Natural killer cell (primary cell): ENCODE results near the gene RASSF1. TPM values are rescaled to one million over a fixed set of nuclear protein-coding genes. Genes with fewer than 3 reads are reported as not detected.
A peak's percentile ranks its signal among the peaks of the same experiment; 100 is the strongest.

Experiments
- ATAC-seq, 3 donors: fragments of 150-1000 bp in 2 of 3; fragments of 200-7000 bp in 1 of 3; cut with Tn5 transposase; 1 replicate in 1 of 3; 2 replicates in 2 of 3; pipeline ENCODE4 v1.10.0; 2021; ENCODE audit warnings: mild to moderate bottlenecking in 2 of 3, moderate library complexity in 2 of 3
- DNase-seq, 2 donors: peaks; one replicate each; pipeline versions ENCODE4 v3.0.0 to v3.0.0-alpha.2; 2013 to 2021; ENCODE audit warnings: mixed read lengths in 1 of 2
- H3K27ac ChIP-seq: one replicate; pipeline ENCODE4 v1.5.1; 2013; ENCODE audit warnings: mild to moderate bottlenecking, low read length
- H3K27me3 ChIP-seq: one replicate; pipeline ENCODE4 v1.6.1; 2013; ENCODE audit warnings: low read length; ENCODE audit not compliant: control insufficient read depth, insufficient read depth
- H3K36me3 ChIP-seq: one replicate; pipeline ENCODE4 v1.6.1; 2013; ENCODE audit warnings: low read length; ENCODE audit not compliant: control insufficient read depth, insufficient read depth
- H3K4me1 ChIP-seq: one replicate; pipeline ENCODE4 v1.6.1; 2013; ENCODE audit warnings: low read length; ENCODE audit not compliant: control insufficient read depth, insufficient read depth
- H3K4me3 ChIP-seq: one replicate; pipeline ENCODE4 v1.5.1; 2013; ENCODE audit warnings: low read length
- H3K9me3 ChIP-seq: one replicate; pipeline ENCODE4 v1.6.1; 2013; ENCODE audit warnings: low read length; ENCODE audit not compliant: control insufficient read depth, insufficient read depth
- H3K27ac Mint-ChIP-seq, 2 donors: one replicate each; pipeline ENCODE4 v1.8.0; 2022; ENCODE audit warnings: mild to moderate bottlenecking in 2 of 2, mixed read lengths in 2 of 2, moderate library complexity in 1 of 2
- H3K27me3 Mint-ChIP-seq, 2 donors: one replicate each; pipeline ENCODE4 v1.8.0; 2022; ENCODE audit warnings: low read depth in 2 of 2, mixed read lengths in 2 of 2
- H3K36me3 Mint-ChIP-seq: one replicate; pipeline ENCODE4 v1.8.0; 2022; ENCODE audit warnings: mixed read lengths
- H3K4me1 Mint-ChIP-seq, 2 donors: one replicate each; pipeline ENCODE4 v1.8.0; 2022; ENCODE audit warnings: mixed read lengths in 2 of 2
- H3K4me3 Mint-ChIP-seq: one replicate; pipeline ENCODE4 v1.8.0; 2022; ENCODE audit warnings: mild to moderate bottlenecking, moderate library complexity, mixed read lengths
- H3K9me3 Mint-ChIP-seq, 2 donors: one replicate each; pipeline ENCODE4 v1.8.0; 2022; ENCODE audit warnings: mixed read lengths in 2 of 2
- WGBS: methylation state at CpG from one replicate; pipeline ENCODE4 v1.1.7; 2013; ENCODE audit warnings: missing lambda C conversion rate; ENCODE audit not compliant: insufficient coverage; 5-methylcytosine and 5-hydroxymethylcytosine counted together
- intact Hi-C: fragments of 100-400 bp; cut with micrococcal nuclease; formaldehyde crosslinking; loops from one replicate; pipeline ENCODE4 v1.14.2; 2022
- total RNA-seq, 4 donors: library from RNA; stranded (reverse); fragments of 120-200 nt in 1 of 4; gene quantifications; one replicate each; pipeline versions ENCODE4 v1.2.3 to v1.2.4, GENCODE V29; 2013 to 2022
- TF ChIP-seq, protein P1 (sequence below): fragments of 200-600 bp; IDR thresholded peaks from one replicate; pipeline ENCODE4 v1.8.0; 2022; ENCODE audit warnings: antibody characterized with exemption

Gene RASSF1
- total RNA-seq, 3 donors from 2014 or later (not counting 1 experiment from before 2014, with no cell fraction given), result 298 to 329 (median 305) TPM

DNA sequence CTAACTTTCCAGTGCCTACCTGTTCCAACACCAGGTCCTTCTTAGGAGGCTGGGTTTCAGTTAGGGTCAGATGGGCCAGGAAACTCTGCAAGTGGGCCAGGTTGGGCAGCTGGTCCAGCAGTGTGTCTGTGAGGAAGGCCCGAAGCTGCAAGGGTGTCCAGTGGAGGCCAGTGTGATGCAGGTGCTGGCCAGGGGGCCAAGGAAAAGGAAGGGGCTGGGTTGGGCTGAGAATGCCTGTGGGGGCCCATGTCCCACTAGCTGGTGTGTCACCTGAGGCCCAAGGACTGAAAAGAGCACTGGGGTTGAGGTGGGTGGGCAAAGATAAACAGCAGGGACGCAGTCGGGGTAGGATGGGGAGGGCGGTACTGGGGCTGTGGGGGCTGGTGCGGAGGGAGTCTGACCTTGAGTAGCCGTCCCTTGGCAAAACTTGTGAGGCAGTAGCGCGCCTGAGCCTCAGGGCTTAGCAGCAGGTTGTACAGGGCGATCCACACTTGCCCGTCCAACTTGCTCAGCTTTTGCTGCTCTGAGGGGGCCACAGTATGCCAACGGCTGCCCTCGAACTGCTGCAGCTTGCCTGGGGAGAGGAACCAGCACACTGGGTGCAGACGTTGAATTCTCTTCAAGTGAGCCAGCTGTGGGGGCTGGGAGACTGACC is 1.5 kb upstream of the RASSF1 start:
- Histone ChIP-seq H3K4me1 (peaks cover 70% of the 10 kb centered on the region), H3K27me3 (no peaks in the 10 kb centered on the region), H3K9me3 (no peaks in the 10 kb centered on the region), H3K27ac (peak overlapping the region; percentile 76), H3K4me3 (no peak overlapping the region), H3K36me3 (peaks cover 3% of the 10 kb centered on the region)
- DNase-seq (peak in 1 of 2 donors; percentile 48), ATAC-seq (no peak)
- Mint-ChIP-seq H3K27me3 (no peaks in the 10 kb centered on the region), H3K4me3 (peak overlapping the region; percentile 58), H3K9me3 (no peaks in the 10 kb centered on the region), H3K4me1 (peaks cover 39 to 83% of the 10 kb centered on the region in 2 donors), H3K36me3 (peaks cover 13% of the 10 kb centered on the region), H3K27ac (peak overlapping the region; percentile 51 to 96)
- TF ChIP-seq, protein P1, sequence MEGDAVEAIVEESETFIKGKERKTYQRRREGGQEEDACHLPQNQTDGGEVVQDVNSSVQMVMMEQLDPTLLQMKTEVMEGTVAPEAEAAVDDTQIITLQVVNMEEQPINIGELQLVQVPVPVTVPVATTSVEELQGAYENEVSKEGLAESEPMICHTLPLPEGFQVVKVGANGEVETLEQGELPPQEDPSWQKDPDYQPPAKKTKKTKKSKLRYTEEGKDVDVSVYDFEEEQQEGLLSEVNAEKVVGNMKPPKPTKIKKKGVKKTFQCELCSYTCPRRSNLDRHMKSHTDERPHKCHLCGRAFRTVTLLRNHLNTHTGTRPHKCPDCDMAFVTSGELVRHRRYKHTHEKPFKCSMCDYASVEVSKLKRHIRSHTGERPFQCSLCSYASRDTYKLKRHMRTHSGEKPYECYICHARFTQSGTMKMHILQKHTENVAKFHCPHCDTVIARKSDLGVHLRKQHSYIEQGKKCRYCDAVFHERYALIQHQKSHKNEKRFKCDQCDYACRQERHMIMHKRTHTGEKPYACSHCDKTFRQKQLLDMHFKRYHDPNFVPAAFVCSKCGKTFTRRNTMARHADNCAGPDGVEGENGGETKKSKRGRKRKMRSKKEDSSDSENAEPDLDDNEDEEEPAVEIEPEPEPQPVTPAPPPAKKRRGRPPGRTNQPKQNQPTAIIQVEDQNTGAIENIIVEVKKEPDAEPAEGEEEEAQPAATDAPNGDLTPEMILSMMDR, result no peak
- WGBS, result 77% methylated on average over 13 of the region's 13 CpGs
- intact Hi-C loops, result no loop called here

DNA sequence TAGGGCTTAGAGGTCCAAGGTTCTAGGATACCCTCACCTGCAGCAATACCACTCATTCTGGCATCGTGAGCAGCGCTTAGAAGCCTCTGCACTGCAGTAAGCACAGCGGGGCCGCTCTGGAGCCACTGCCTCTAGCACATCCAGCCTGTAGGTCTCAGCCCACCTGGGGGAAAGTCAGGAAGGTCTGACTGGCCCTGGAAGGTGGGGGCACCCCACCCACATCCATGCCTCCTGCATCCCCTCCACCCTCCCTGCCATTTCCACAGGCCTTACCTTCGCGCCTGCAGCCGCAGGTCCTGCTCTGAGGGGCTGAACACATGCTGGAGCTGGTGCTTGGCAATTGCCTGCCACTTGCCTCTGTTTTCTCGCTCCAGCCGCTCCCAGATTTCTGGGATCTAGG is 901 bp upstream of the RASSF1 start:
- Histone ChIP-seq H3K4me3 (peak overlapping the region; percentile 80), H3K9me3 (no peaks in the 10 kb centered on the region), H3K36me3 (peaks cover 4% of the 10 kb centered on the region), H3K27me3 (no peaks in the 10 kb centered on the region), H3K4me1 (peaks cover 70% of the 10 kb centered on the region), H3K27ac (peak overlapping the region; percentile 76)
- Mint-ChIP-seq H3K36me3 (peaks cover 13% of the 10 kb centered on the region), H3K27ac (peak overlapping the region; percentile 93 to 96), H3K4me3 (peak overlapping the region; percentile 98), H3K27me3 (no peaks in the 10 kb centered on the region), H3K9me3 (no peaks in the 10 kb centered on the region), H3K4me1 (peaks cover 42 to 87% of the 10 kb centered on the region in 2 donors)
- peak in 1 of 3 donors; percentile 8 for ATAC-seq
- TF ChIP-seq, protein P1, result no peak
- intact Hi-C loops, result no loop called here
- WGBS, result 70% methylated on average over 9 of the region's 9 CpGs
- peak in 1 of 2 donors; percentile 56 for DNase-seq

DNA sequence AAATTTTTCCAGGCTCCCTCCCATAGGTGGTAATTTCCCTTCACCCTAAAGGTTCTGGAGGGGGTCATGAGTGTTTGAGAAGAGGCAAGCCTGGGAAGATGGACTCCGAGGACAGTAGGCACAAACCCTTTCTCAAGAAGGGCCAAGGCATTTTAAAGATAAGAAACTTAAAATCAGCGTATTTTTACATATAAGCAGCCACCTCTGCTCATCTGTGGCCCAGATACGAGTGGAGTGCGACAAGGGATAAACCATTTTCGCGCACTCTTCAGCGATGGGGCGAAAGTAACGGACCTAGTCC is 539 bp downstream of the RASSF1 start:
- peaks cover 11% of the 10 kb centered on the region for H3K36me3 ChIP-seq
- under 1% methylated on average over 9 of the region's 9 CpGs for WGBS
- H3K27me3 ChIP-seq, result no peaks in the 10 kb centered on the region
- no peaks in the 10 kb centered on the region for H3K9me3 Mint-ChIP-seq
- H3K27ac ChIP-seq, result peak overlapping the region; percentile 93
- no peaks in the 10 kb centered on the region for H3K27me3 Mint-ChIP-seq
- peaks cover 50 to 89% of the 10 kb centered on the region in 2 donors for H3K4me1 Mint-ChIP-seq
- peaks cover 13% of the 10 kb centered on the region for H3K36me3 Mint-ChIP-seq
- no peaks in the 10 kb centered on the region for H3K9me3 ChIP-seq
- H3K4me3 ChIP-seq, result peak overlapping the region; percentile 80
- intact Hi-C loops, result no loop called here
- DNase-seq (no peak), ATAC-seq (no peak)
- H3K4me3 Mint-ChIP-seq, result peak overlapping the region; percentile 98
- TF ChIP-seq, protein P1, result no peak
- peak overlapping the region; percentile 93 to 96 for H3K27ac Mint-ChIP-seq
- peaks cover 70% of the 10 kb centered on the region for H3K4me1 ChIP-seq
